T-helper 22 cell (primary cell): ENCODE results near the gene MRPL2.

Experiments
- DNase-seq: peaks from one replicate; pipeline ENCODE4 v3.0.0-alpha.2; 2020; ENCODE audit warnings: low read depth

The MRPL2 gene

GRCh38 chr6:43059168-43060033 is at the start of gene MRPL2, which contains the start of gene KLC4:
MRPL2 (minus strand) TSS chr6:43059434; CDS start chr6:43059381, 53 bp downstream.
KLC4 (plus strand) TSS chr6:43059631; CDS start chr6:43061336, 1,705 bp downstream.
- DNase-seq, result peak; percentile 95

GRCh38 chr6:43107344-43108062 is 48.3 kb upstream of the MRPL2 start:
- no peak for DNase-seq

GRCh38 chr6:43105538-43106222 is 46.4 kb upstream of the MRPL2 start:
- no peak for DNase-seq

DNA sequence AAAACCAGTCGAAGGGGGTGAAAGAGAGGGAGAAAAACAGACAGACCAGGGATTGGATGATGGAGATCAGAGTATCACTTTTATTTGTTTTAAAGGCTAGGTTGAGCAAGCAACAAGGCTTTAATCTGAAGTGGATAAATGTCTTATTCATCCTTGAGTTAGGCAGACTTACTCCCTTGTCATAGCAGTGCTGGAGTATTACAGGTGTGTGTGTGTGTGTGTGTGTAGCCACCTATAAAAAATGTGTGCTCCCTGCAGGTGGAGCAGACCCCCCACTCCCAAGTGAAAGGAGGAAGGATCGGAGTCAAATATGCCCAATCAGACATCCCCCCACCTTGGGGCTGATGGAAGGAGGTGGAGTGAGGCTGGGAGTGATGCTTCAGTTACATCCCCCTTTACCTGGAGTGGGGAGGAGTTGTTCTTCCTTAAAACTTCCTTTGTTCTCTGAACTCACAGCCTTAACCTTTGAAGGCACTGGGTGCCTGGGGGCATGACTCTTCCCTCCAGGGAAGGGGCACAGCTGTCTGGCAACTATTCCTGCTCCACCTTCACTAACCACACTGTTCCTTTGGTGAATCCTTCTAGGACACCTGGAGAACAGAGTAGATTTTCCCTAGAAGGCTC is 44.1 kb upstream of the MRPL2 start:
- no peak for DNase-seq

DNA sequence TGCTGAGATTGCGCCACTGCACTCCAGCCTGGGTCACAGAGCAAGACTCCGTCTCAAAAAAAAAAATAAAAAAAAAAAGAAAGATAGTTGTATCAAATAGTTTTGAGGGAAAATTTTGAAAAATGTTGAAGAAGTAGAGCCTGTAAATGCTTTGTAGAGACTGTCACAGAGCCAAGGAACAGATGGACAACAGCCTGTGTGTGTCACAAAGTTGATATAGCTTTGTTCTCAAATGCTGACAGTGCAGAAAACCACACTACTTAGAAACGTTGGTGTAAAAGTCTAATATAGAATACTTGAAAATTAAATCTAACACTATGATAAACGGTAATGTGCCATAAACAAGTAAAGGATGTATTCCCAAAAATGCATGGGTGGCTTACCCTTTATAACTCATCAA is 42.3 kb upstream of the MRPL2 start:
- no peak for DNase-seq

DNA sequence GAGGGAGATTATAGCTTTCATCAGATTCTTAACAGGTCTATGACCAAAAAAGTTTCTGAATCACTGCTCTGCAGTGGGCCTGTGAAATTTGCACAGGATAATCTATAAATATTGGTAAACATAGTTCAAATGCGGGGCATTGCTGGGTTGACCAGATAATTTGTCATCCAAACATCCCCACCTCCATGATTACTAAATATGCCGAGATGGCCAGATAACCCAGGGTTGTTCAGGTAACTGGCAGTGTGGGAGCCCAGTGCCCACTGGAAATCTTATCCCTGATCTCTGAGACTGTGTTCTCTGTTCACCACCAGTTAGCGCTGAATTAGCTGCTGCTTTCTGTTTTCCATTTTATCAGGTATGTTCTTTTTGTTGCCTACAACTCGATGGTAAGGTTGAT is 38.3 kb upstream of the MRPL2 start:
- no peak for DNase-seq

DNA sequence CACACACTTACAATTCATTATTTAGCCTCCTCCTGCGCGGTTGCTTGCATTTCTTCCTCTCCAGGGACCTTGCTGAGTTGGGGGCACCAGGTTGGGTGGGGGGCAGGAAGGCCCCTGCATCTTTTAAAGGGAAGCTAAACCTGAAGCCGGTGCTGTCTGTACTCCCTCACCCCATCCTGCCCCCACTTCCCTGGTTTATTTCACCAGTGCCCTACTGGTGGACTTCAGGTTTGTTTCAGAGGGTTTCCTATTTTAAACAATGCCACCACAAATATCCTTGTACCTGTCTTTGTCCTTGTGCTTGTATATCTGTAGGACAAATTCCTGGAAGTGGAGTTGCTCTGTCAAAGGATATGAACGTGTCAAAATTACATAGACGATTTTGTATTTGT is 37.9 kb upstream of the MRPL2 start:
- DNase-seq, result no peak

DNA sequence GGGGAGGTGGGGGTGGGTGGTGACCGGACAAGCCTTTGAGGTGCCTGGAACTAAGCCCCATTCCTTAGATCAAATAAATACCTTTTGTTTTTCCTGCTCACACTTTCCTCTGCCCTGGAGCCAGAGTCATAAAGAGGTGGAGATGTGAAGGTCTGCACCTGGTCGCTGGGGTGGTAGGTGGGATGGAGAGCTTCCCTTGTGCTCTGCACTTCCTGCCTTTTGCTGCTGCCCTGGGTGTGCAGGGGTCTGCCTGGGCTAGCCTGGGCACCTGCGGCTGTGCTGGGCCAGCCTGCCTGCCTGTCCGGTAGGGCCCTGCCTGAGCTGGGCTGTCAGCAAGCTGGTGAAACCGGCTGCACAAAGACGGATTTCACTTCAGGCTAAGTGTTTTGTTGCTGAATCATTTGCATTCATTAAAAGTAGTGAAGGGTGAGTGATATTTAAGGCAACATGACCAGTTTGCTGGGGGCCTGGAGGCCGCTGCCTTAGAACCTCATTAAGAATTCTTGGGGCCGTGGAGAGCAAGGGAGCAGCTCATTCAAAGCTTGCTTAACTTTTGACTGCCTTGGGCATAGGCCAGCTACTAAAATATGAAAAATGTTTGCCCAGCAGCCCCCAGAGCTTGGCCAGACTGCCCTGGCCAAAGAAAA is 37.3 kb upstream of the MRPL2 start:
- DNase-seq, result no peak

DNA sequence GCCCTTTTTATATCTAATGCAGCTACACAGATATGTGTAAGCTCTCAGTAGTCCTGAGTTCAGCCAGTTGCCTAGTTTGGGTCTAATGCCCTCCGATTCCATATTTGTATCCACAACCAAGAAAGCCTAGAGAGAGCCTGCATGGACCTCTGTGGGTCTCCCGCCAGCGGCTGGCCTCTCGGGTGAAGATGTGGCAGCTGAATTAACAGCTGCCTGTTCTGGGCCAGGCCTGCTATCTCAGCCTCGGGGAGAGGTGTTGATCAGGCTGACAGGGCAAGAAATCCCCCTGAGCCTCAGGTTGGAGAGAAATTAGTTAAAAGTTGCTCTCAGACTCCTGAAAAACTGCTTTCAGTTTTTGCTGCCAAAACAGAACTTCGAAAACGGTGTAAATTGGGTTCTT is 36.7 kb upstream of the MRPL2 start:
- DNase-seq, result no peak

DNA sequence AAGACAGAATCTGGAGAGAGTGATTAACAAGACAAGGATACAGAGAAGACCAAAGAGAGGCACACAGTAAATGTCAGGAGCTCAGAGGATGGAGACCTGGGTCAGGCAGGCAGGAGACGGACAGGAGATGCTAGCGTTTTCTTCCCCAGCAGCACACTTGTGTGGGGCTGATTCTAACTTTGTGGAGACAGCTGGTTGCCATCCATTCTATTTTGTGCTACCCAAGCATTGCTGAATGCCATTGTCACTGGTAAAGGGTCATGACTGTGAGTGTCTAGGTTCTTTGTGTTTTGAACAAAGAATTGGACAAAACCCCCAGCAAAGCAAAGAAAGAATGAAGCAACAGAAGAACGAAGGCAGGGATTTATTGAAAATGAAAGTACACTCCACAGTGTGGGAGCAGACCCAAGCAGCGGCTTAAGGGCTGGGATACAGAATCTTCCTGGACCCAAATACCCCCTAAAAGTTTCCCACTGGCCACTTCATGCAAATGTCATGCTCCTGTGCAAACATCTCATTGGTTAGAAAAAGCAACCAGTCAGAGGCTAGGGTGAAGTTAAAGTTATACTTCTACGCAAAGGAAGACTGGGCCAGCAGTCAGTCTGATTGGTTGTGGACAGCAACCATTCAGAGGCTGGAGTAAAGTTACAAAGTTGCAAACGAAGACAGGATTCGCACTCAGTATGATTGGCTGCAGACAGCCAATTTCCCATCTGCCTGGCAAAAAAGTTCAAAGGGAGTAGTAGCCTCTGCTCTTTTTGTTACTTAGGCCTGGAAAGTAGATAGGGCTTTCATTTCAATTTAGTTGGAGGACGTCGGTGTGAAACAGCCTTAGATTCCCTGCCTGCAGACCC is 34.4 kb upstream of the MRPL2 start:
- no peak for DNase-seq

GRCh38 chr6:43092635-43093034 is 33.4 kb upstream of the MRPL2 start:
- DNase-seq, result no peak

GRCh38 chr6:43091436-43091991 is 32.3 kb upstream of the MRPL2 start:
- DNase-seq, result no peak

DNA sequence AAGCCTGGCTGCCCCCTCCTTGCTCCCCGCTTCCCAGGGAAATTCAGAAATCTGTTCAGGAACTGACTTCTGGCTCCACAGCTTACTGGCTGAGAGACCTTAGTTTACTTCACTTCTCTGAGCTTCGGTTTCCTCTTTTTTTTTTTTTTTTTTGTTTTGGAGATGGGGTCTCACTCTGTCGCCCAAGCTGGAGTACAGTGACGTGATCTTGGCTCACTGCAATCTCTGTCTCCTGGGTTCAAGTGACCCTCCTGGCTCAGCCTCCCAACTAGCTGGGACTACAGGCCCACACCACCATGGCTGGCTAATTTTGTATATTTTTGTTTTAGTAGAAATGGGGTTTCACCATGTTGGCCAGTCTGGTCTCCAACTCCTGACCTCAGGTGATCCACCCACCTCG is 31.8 kb upstream of the MRPL2 start:
- no peak for DNase-seq

- no peak for DNase-seq
Measured at GRCh38 chr6:43090559-43090956, 31.3 kb upstream of the MRPL2 start.

DNA sequence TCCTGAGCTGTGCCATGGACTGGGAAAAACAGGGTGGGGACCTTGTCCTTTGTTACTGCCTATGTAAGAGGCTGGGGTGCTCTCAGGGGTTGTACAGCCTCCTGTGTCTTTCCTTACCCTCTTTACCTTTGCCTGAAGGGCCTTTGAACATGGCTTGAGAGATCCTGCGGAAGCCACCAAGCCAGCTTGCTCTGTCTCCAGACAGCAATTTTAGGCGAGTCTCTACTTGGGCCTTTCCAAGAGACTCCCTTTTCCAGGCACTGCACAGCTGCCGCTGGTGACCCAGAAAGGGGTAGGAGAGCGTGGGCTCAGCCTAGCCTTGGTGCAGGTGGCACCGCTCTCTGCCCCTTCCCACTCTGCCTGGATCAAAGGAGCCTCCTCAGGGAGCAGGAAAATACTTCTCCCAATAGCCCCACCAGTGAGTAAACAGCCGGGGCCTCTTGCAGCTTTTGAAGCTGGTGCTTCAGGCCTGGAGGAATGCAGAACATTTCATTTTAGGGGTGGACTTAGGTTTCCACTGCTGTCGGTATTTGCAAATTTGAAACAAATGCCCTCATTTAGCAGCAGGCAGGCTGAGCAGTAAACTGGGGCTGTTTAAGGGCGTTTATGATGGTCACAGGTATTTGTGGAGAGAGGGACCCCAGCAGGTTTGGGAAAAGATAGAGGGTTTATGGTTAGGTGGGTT is 30.8 kb upstream of the MRPL2 start:
- DNase-seq, result no peak

DNA sequence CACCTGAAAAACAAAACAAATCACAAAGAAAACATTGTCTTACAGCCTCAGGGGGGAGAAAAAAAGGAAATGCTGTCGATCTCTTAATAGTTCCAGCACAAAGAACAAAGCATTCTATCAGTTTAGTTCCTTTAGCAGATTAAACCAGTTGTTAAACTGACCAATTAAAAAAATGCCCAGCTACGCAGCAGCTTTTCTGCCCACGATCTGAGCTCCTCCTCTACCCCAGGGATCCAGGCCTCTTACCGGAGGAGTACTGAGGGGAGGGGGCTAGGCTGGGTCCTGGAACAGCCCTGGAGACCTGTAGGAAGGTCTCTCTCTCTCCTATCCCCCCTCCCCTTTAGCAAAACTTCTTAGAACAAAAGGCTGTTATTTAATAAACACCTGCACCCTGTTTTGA is 30.2 kb upstream of the MRPL2 start:
- DNase-seq, result no peak

DNA sequence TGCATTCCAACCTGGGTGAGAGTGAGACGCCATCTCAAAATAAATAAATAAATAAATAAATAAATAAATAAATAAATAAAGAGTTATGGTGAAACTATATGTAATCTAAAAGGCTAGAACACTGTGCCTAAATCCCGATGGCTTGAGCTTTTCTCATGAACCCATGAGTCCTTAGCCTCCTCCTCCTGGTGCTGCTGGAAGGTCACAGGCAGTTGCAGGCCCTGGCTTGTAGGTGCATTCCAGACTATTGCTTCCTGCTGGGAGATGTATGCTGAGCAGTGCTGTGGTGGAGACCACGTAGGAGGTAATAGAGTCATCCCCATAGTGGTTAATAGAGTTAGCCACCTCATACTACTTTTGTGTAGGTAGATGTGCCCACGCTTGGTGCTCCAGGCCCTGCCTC is 29.4 kb upstream of the MRPL2 start:
- DNase-seq, result no peak

DNA sequence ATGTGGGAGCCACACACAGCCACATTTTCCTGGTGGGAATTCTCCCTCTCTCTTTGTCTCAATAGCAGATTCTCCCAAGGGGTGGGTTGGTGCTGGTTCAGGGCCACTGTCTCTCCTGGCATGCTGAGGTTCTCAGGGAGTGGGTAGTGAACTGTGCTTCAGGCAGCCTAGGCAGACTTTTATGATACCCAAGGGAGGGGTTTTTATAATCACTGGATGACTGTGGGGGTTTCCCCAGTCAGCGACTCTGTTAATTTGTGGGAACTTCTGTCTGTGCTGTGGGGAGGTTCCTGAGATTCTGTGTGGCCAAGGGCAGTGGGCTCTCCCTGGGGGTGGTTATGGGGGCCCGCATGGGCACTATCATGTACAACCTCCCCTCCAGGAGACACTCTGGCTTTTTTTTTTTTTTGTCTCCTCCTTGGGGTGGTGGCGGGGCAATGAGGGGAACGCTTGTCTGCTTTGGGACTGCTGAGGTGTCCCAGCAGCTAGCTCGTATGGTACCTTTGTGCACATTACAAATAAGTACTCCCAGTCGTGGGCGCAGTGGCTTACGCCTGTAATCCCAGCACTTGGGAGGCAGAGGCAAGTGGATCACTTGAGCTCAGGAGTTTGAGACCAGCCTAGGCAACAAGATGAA is 26.9 kb upstream of the MRPL2 start:
- no peak for DNase-seq
